Breast epithelium (tissue), 4 donors: ENCODE measurements around the gene CNTN1. TPM values are rescaled to one million over a fixed set of nuclear protein-coding genes. Genes with fewer than 3 reads are reported as not detected.

ENCODE experiments used
- DNase-seq, 2 donors: peaks; one replicate each; pipeline ENCODE4 v3.0.0-alpha.2; 2019; ENCODE audit warnings: low spot score in 2 of 2
- H3K27ac ChIP-seq, 2 donors: fragments of 200-600 bp; sonication (generic) in 1 of 2; one replicate each; pipeline ENCODE4 v1.5.1; 2016 to 2019; ENCODE audit warnings: mild to moderate bottlenecking in 1 of 2
- H3K27me3 ChIP-seq, 2 donors: fragments of 200-600 bp; sonication (generic) in 1 of 2; one replicate each; pipeline versions ENCODE4 v1.5.1 to v1.6.0; 2017 to 2019; ENCODE audit warnings: control low read depth in 1 of 2, mild to moderate bottlenecking in 1 of 2
- H3K36me3 ChIP-seq: fragments of 200-600 bp; one replicate; pipeline ENCODE4 v1.5.1; 2019
- H3K4me1 ChIP-seq, 2 donors: fragments of 200-600 bp; sonication (generic); one replicate each; pipeline ENCODE4 v1.5.1; 2016 to 2019; ENCODE audit warnings: control low read depth in 1 of 2
- H3K4me3 ChIP-seq, 3 donors: fragments of 200-600 bp; sonication (generic); 1 replicate in 2 of 3; 2 replicates in 1 of 3; pipeline ENCODE4 v1.5.1; 2016 to 2019; ENCODE audit warnings: mild to moderate bottlenecking in 3 of 3, moderate library complexity in 2 of 3
- H3K9me3 ChIP-seq, 2 donors: fragments of 200-600 bp; sonication (generic) in 1 of 2; one replicate each; pipeline ENCODE4 v1.5.1; 2016 to 2019; ENCODE audit warnings: control low read depth in 1 of 2
- CTCF ChIP-seq, 3 donors: fragments of 450-650 bp; IDR thresholded peaks; one replicate each; pipeline ENCODE4 v1.5.1; 2016 to 2017; ENCODE audit warnings: antibody characterized with exemption in 3 of 3, mild to moderate bottlenecking in 3 of 3, moderate library complexity in 3 of 3
- POLR2A ChIP-seq: fragments of 450-650 bp; IDR thresholded peaks from one replicate; pipeline ENCODE4 v1.6.1; 2016; ENCODE audit warnings: antibody characterized with exemption, mild to moderate bottlenecking, moderate library complexity
- POLR2AphosphoS5 ChIP-seq, 3 donors: sonication (generic); formaldehyde crosslinking; IDR thresholded peaks; one replicate each; pipeline ENCODE4 v1.6.1; 2017; ENCODE audit warnings: antibody characterized with exemption in 3 of 3
- intact Hi-C: fragments of 100-400 bp; cut with DNase I; formaldehyde crosslinking; loops from one replicate; pipeline ENCODE4 v1.15.1; 2023; ENCODE audit warnings: low total_unique reads
- total RNA-seq, 3 donors: library from RNA; depleted of rRNA; stranded (reverse); fragments of >200 nt; gene quantifications; one replicate each; pipeline ENCODE4 v1.1.0, GENCODE V29; 2016

CNTN1 gene
- total RNA-seq, 3 donors from 2014 or later, result 1.1 to 16.4 (median 7.2) TPM

DNA sequence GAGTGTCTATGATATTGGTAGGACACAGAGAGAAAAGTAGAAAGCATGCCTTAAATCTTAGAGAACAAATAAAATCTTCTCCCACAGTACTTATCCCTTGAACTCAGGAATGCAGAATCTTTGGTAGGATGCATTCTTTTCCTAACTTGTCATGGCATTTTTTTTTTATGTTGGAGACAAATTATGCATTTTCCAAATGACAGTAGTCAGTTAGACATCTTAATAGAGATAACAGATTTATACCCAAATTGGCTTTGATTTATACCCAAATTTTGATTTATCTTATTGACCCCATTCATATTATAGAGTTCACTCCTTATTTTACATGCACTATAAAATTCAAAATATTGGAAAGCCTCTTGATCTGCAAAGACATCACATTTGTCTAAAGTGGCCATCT, 132.9 kb downstream of the CNTN1 start:
- Histone ChIP-seq H3K9me3 (no peaks in the 10 kb centered on the region), H3K27me3 (no peaks in the 10 kb centered on the region), H3K36me3 (no peaks in the 10 kb centered on the region), H3K4me1 (no peaks in the 10 kb centered on the region), H3K27ac (no peak overlapping the region), H3K4me3 (no peak overlapping the region)
- DNase-seq, result no peak
- no peak for TF ChIP-seq CTCF (IDR thresholded peaks at IDR 0.05)
- TF ChIP-seq POLR2AphosphoS5 (IDR thresholded peaks at IDR 0.05), result no peak
- TF ChIP-seq POLR2A, result no peak
- intact Hi-C loops, result no loop called here

GRCh38 chr12:40827683-40828592, 135.7 kb downstream of the CNTN1 start:
- TF ChIP-seq POLR2AphosphoS5 (IDR thresholded peaks at IDR 0.05), result no peak
- TF ChIP-seq CTCF (IDR thresholded peaks at IDR 0.05), result no peak
- no peak for TF ChIP-seq POLR2A
- DNase-seq, result no peak
- intact Hi-C loops, result no loop called here

DNA sequence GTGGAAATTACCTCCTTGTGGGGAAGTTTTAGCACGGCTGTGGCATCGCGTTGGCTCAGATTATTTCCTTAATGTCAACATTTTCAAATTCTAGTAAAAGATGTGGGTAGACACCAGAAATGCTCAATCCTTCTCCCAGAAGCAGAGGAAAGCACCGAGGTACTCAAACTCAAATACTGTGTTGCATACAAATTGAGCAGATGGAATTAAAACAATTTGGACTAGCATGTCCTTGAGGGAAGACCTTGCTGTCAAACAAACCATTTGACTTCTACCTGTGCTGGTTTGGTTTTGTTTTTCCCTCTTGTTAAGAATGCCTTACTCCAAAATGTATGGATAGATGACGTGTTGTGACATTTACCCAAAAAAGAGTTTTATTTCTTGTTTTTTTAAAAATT, 136.4 kb downstream of the CNTN1 start:
- H3K27ac ChIP-seq, result no peak overlapping the region
- intact Hi-C loops, result no loop called here
- no peak for DNase-seq
- H3K4me1 ChIP-seq, result no peaks in the 10 kb centered on the region
- H3K4me3 ChIP-seq, result no peak overlapping the region
- H3K9me3 ChIP-seq, result no peaks in the 10 kb centered on the region
- H3K27me3 ChIP-seq, result no peaks in the 10 kb centered on the region
- no peak for TF ChIP-seq POLR2AphosphoS5 (IDR thresholded peaks at IDR 0.05)
- TF ChIP-seq CTCF (IDR thresholded peaks at IDR 0.05), result no peak
- no peak for TF ChIP-seq POLR2A
- H3K36me3 ChIP-seq, result no peaks in the 10 kb centered on the region

More at GRCh38 chr12:40827683-40828592, 135.7 kb downstream of the CNTN1 start:
- no peak overlapping the region for H3K27ac ChIP-seq
- no peaks in the 10 kb centered on the region for H3K4me1 ChIP-seq
- H3K4me3 ChIP-seq, result no peak overlapping the region
- no peaks in the 10 kb centered on the region for H3K36me3 ChIP-seq
- no peaks in the 10 kb centered on the region for H3K27me3 ChIP-seq
- H3K9me3 ChIP-seq, result no peaks in the 10 kb centered on the region

- Histone ChIP-seq H3K27ac (no peak overlapping the region), H3K4me1 (no peaks in the 10 kb centered on the region), H3K36me3 (no peaks in the 10 kb centered on the region), H3K9me3 (no peaks in the 10 kb centered on the region), H3K4me3 (no peak overlapping the region), H3K27me3 (no peaks in the 10 kb centered on the region)
- intact Hi-C loops, result no loop called here
- no peak for DNase-seq
- TF ChIP-seq POLR2AphosphoS5 (IDR thresholded peaks at IDR 0.05) (no peak), CTCF (IDR thresholded peaks at IDR 0.05) (no peak), POLR2A (no peak)
These were observed 137.5 kb downstream of the CNTN1 start for GRCh38 chr12:40829738-40830144.

- no peaks in the 10 kb centered on the region for H3K36me3 ChIP-seq
- H3K27me3 ChIP-seq, result no peaks in the 10 kb centered on the region
- DNase-seq, result no peak
- no peaks in the 10 kb centered on the region for H3K4me1 ChIP-seq
- intact Hi-C loops, result no loop called here
- H3K4me3 ChIP-seq, result no peak overlapping the region
- no peak for TF ChIP-seq POLR2A
- TF ChIP-seq POLR2AphosphoS5 (IDR thresholded peaks at IDR 0.05), result no peak
- no peak for TF ChIP-seq CTCF (IDR thresholded peaks at IDR 0.05)
- H3K9me3 ChIP-seq, result no peaks in the 10 kb centered on the region
- no peak overlapping the region for H3K27ac ChIP-seq
These were observed 139.7 kb downstream of the CNTN1 start for GRCh38 chr12:40831916-40832315.
